Parathyroid adenoma (tissue), 2 donors: ENCODE data around the gene DGKD.

Experiments used
- H2AFZ ChIP-seq: fragments of 300-600 bp; sonication (generic); one replicate; pipeline ENCODE4 v1.7.0; 2017; ENCODE audit warnings: antibody characterized with exemption, mild to moderate bottlenecking
- H3K27ac ChIP-seq: fragments of 300-600 bp; sonication (generic); one replicate; pipeline ENCODE4 v1.7.0; 2017
- H3K27me3 ChIP-seq: fragments of 300-600 bp; sonication (generic); one replicate; pipeline ENCODE4 v1.7.0; 2017; ENCODE audit warnings: low read length; ENCODE audit not compliant: control insufficient read depth, insufficient read depth
- H3K36me3 ChIP-seq: fragments of 300-600 bp; sonication (generic); one replicate; pipeline ENCODE4 v1.7.0; 2017; ENCODE audit warnings: low read length; ENCODE audit not compliant: control insufficient read depth, insufficient read depth
- H3K4me1 ChIP-seq: fragments of 300-600 bp; sonication (generic); one replicate; pipeline ENCODE4 v1.7.0; 2017; ENCODE audit warnings: control low read depth
- H3K4me2 ChIP-seq: fragments of 300-600 bp; sonication (generic); one replicate; pipeline ENCODE4 v1.7.0; 2017; ENCODE audit warnings: low read length
- H3K4me3 ChIP-seq: fragments of 300-600 bp; sonication (generic); one replicate; pipeline ENCODE4 v1.7.0; 2017; ENCODE audit warnings: low read depth, low read length
- H3K79me2 ChIP-seq: fragments of 300-600 bp; sonication (generic); one replicate; pipeline ENCODE4 v1.7.0; 2017; ENCODE audit warnings: control low read depth
- H3K9ac ChIP-seq: fragments of 300-600 bp; sonication (generic); one replicate; pipeline ENCODE4 v1.7.0; 2017; ENCODE audit warnings: mild to moderate bottlenecking
- H3K9me3 ChIP-seq: fragments of 300-600 bp; sonication (generic); one replicate; pipeline ENCODE4 v1.7.0; 2017; ENCODE audit warnings: low read length; ENCODE audit not compliant: control insufficient read depth
- TF ChIP-seq, protein P1 (sequence below): fragments of 300-600 bp; sonication (generic); IDR thresholded peaks from one replicate; pipeline ENCODE4 v1.7.0; 2017; ENCODE audit warnings: antibody characterized with exemption, mild to moderate bottlenecking
- donor health status: primary hyperparathyroidism.

The DGKD gene

DNA sequence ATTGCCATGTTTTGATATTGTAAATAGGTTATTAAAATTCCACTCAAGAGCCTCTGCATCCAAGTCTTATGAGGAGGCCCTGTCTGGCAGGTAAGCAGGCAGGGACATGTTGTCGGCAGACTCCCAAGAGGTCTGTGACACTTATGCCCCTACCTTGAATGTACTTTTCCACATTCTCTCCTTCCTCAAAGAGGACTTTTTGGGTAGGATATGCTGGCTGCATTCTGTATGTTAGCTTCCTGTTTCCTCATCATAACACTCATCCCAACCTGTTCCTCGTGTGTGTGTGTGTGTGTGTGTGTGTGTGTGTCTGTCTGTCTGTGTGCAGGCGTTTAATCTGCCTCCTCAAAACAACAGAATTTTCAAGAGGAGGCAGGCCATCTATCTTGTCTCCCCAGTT is 137.0 kb downstream of the DGKD start:
- Histone ChIP-seq H3K9ac (no peak overlapping the region), H2AFZ (no peak overlapping the region), H3K36me3 (no peaks in the 10 kb centered on the region), H3K4me1 (no peaks in the 10 kb centered on the region), H3K9me3 (no peaks in the 10 kb centered on the region), H3K27me3 (no peaks in the 10 kb centered on the region), H3K4me3 (no peak overlapping the region), H3K27ac (no peak overlapping the region), H3K79me2 (no peaks in the 10 kb centered on the region), H3K4me2 (no peak overlapping the region)
- TF ChIP-seq, protein P1, sequence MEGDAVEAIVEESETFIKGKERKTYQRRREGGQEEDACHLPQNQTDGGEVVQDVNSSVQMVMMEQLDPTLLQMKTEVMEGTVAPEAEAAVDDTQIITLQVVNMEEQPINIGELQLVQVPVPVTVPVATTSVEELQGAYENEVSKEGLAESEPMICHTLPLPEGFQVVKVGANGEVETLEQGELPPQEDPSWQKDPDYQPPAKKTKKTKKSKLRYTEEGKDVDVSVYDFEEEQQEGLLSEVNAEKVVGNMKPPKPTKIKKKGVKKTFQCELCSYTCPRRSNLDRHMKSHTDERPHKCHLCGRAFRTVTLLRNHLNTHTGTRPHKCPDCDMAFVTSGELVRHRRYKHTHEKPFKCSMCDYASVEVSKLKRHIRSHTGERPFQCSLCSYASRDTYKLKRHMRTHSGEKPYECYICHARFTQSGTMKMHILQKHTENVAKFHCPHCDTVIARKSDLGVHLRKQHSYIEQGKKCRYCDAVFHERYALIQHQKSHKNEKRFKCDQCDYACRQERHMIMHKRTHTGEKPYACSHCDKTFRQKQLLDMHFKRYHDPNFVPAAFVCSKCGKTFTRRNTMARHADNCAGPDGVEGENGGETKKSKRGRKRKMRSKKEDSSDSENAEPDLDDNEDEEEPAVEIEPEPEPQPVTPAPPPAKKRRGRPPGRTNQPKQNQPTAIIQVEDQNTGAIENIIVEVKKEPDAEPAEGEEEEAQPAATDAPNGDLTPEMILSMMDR = no peak

DNA sequence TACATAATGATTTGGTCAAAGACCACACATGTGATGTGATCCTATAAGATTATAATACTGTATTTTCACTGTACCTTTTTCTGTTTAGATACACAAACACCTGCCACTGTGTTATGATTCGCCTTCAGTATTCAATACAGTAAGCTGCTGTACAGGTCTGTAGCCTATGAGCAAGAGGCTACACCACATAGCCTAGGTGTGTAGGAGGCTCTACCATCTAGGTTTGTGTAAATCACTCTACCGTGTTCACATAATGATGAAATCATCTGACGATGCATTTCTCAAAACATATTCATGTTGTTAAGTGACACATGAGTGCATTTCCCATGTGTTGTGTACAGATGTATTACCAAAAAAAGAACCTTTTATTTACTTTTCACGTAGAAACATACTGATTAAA is 137.8 kb downstream of the DGKD start:
- H3K36me3 ChIP-seq = no peaks in the 10 kb centered on the region
- no peak overlapping the region for H3K27ac ChIP-seq
- no peaks in the 10 kb centered on the region for H3K9me3 ChIP-seq
- H3K27me3 ChIP-seq = no peaks in the 10 kb centered on the region
- TF ChIP-seq, protein P1 = no peak
- H3K79me2 ChIP-seq = no peaks in the 10 kb centered on the region
- no peak overlapping the region for H3K4me3 ChIP-seq
- no peaks in the 10 kb centered on the region for H3K4me1 ChIP-seq
- H3K4me2 ChIP-seq = no peak overlapping the region
- H2AFZ ChIP-seq = no peak overlapping the region
- no peak overlapping the region for H3K9ac ChIP-seq

DNA sequence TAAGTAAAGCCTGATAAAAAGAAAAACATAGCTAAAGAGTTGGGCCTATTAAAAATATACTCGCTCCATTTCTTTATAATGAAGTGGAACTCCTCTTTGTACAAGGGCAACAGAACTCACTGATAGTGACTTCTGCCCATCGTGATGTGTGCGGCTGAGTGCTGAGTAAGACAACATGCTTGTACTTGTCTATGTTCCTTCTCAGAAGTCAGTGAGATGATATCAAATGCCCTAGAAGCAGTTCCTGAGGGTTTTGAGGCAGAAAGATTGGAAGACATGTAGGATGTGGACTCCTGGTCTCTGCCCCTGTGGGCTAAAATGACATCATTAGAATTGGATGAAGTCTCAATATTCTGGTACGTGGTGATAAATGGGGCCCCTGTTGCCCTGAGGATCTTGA is 138.5 kb downstream of the DGKD start:
- Histone ChIP-seq H3K4me2 (no peak overlapping the region), H3K4me1 (no peaks in the 10 kb centered on the region), H3K9me3 (no peaks in the 10 kb centered on the region), H3K27ac (no peak overlapping the region), H3K9ac (no peak overlapping the region), H3K4me3 (no peak overlapping the region), H2AFZ (no peak overlapping the region), H3K36me3 (no peaks in the 10 kb centered on the region), H3K27me3 (no peaks in the 10 kb centered on the region), H3K79me2 (no peaks in the 10 kb centered on the region)
- TF ChIP-seq, protein P1 = no peak

DNA sequence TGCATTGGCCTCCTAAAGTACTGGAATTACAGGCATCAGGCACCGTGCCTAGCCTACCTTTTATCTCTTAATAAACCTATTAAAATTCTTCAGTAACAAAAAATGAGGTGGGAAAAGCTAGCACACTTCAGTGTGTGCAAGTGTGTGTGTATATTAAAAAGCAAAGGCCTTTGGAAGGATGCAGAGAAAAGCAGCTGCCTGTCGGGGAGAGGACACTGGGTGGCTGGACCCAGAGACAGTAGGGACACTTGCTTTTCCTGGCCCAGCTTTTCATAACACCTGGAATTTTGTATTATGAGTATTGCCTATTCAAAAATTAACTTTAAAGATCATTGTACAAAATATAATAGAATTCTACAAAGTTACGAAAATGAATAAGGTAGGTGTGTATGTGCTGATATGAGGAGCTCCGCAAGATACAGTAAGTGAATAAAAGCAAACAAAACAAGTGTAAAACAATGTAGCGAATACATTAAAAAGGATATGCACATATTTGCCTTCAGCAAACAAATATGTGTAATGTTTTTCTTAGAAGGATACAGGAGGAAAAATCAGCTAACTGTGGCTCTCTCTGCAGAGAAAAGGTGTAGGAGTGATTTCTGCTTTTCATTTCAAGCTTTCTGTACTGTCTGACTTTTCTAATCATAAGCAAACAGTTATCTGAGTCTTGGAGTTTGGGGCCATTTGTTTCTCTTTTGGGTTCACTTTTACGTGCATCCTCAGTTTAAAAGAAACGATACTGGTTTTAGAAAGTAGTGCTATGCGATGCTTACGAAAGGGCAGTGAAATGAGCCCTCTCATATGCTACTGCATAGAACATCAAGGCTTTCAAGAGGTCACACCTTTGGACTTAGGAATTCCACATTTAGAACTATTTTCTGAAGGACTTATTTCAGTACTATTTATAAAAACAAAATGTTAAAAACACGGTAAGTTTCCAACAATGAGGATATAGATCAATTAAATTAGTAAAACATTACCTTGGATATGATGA is 141.5 kb downstream of the DGKD start:
- Histone ChIP-seq H3K4me2 (no peak overlapping the region), H3K9ac (no peak overlapping the region), H3K79me2 (no peaks in the 10 kb centered on the region), H3K9me3 (no peaks in the 10 kb centered on the region), H3K27me3 (no peaks in the 10 kb centered on the region), H3K4me3 (no peak overlapping the region), H3K27ac (no peak overlapping the region), H2AFZ (no peak overlapping the region), H3K36me3 (no peaks in the 10 kb centered on the region), H3K4me1 (no peaks in the 10 kb centered on the region)
- TF ChIP-seq, protein P1 = no peak
